ENCODE measurements around the gene SLC25A12.

SLC25A12 gene, protein sequence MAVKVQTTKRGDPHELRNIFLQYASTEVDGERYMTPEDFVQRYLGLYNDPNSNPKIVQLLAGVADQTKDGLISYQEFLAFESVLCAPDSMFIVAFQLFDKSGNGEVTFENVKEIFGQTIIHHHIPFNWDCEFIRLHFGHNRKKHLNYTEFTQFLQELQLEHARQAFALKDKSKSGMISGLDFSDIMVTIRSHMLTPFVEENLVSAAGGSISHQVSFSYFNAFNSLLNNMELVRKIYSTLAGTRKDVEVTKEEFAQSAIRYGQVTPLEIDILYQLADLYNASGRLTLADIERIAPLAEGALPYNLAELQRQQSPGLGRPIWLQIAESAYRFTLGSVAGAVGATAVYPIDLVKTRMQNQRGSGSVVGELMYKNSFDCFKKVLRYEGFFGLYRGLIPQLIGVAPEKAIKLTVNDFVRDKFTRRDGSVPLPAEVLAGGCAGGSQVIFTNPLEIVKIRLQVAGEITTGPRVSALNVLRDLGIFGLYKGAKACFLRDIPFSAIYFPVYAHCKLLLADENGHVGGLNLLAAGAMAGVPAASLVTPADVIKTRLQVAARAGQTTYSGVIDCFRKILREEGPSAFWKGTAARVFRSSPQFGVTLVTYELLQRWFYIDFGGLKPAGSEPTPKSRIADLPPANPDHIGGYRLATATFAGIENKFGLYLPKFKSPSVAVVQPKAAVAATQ

GRCh38 chr2:171893824-171894611 lies at the start of gene SLC25A12:
Gene SLC25A12, minus strand, starts transcription at chr2:171894244. Its CDS starts 30 bp downstream, at chr2:171894214.
- Mint-ChIP-seq H3K27ac (peak within 1 kb of the TSS; percentile 93), H3K4me1 (peaks cover 52% of the 10 kb centered on the region), H3K27me3 (no peaks in the 10 kb centered on the region), H3K9me3 (no peaks in the 10 kb centered on the region), H3K4me3 (peak within 1 kb of the TSS; percentile 93), H3K36me3 (peaks cover 12% of the 10 kb centered on the region)

- peaks cover 8% of the 10 kb centered on the region for H3K36me3 Mint-ChIP-seq
- H3K4me3 Mint-ChIP-seq, result no peak overlapping the region
- H3K9me3 Mint-ChIP-seq, result no peaks in the 10 kb centered on the region
- H3K27ac Mint-ChIP-seq, result no peak overlapping the region
- no peaks in the 10 kb centered on the region for H3K27me3 Mint-ChIP-seq
- H3K4me1 Mint-ChIP-seq, result peaks cover 47% of the 10 kb centered on the region
Measured at GRCh38 chr2:171941316-171941699, 47.3 kb upstream of the SLC25A12 start.

- no peak overlapping the region for H3K27ac Mint-ChIP-seq
- H3K4me1 Mint-ChIP-seq, result peaks cover 50% of the 10 kb centered on the region
- no peaks in the 10 kb centered on the region for H3K27me3 Mint-ChIP-seq
- peaks cover 10% of the 10 kb centered on the region for H3K36me3 Mint-ChIP-seq
- no peak overlapping the region for H3K4me3 Mint-ChIP-seq
- no peaks in the 10 kb centered on the region for H3K9me3 Mint-ChIP-seq
Measured at GRCh38 chr2:171939743-171940071, 45.7 kb upstream of the SLC25A12 start.

- Mint-ChIP-seq H3K4me1 (peaks cover 48% of the 10 kb centered on the region), H3K4me3 (no peak overlapping the region), H3K27ac (no peak overlapping the region), H3K9me3 (no peaks in the 10 kb centered on the region), H3K36me3 (peaks cover 12% of the 10 kb centered on the region), H3K27me3 (no peaks in the 10 kb centered on the region)
Measured at GRCh38 chr2:171939058-171939742, 45.2 kb upstream of the SLC25A12 start.

- no peak overlapping the region for H3K27ac Mint-ChIP-seq
- H3K4me1 Mint-ChIP-seq, result peaks cover 67% of the 10 kb centered on the region
- H3K36me3 Mint-ChIP-seq, result peaks cover 30% of the 10 kb centered on the region
- no peaks in the 10 kb centered on the region for H3K27me3 Mint-ChIP-seq
- H3K9me3 Mint-ChIP-seq, result no peaks in the 10 kb centered on the region
- H3K4me3 Mint-ChIP-seq, result peak overlapping the region; percentile 15
Measured at GRCh38 chr2:171930385-171930784, 36.3 kb upstream of the SLC25A12 start.

GRCh38 chr2:171924170-171924942 lies 30.3 kb upstream of the SLC25A12 start:
- no peaks in the 10 kb centered on the region for H3K27me3 Mint-ChIP-seq
- peaks cover 12% of the 10 kb centered on the region for H3K36me3 Mint-ChIP-seq
- H3K27ac Mint-ChIP-seq, result peak overlapping the region; percentile 47
- H3K9me3 Mint-ChIP-seq, result no peaks in the 10 kb centered on the region
- peak overlapping the region; percentile 96 for H3K4me3 Mint-ChIP-seq
- peaks cover 58% of the 10 kb centered on the region for H3K4me1 Mint-ChIP-seq

GRCh38 chr2:171923206-171923605 lies 29.2 kb upstream of the SLC25A12 start:
- H3K4me1 Mint-ChIP-seq, result peaks cover 46% of the 10 kb centered on the region
- no peaks in the 10 kb centered on the region for H3K27me3 Mint-ChIP-seq
- no peaks in the 10 kb centered on the region for H3K9me3 Mint-ChIP-seq

DNA sequence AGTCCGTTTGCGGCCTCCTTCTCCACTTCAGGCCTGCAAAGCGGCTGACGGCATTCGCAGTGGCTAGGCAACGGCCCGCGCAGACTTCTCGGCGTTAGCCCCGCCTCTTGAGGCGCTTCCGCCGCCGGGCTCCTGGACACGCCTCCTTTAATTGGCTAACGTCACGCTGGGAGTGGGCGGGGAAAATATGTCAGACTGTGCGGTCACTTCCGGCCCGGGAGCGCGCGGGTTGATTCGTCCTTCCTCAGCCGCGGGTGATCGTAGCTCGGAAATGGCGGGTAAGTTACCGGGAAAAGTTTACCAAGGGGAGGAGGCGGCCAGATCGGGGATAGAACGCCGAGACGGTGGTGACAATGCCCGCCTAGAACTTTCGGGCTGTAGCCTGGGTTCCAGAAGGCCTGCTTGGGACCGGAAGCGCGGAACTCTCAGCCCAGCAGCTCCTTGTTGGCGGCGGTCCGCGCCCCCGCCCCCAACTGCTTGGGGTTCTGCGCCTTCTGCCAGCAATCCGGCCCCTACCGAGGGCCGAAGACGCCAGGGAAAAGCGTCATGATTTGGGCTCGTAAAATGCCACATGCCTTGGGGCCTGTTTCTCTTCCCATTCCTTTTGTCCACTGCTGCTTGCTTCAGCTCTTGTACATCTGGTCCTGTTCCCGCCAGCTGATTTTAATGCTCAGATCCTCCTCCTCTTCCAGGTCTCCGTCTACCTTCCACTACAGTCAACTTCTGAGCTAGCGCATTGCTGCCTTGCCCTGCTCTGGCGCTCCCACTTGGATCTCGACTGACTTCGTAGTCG lies 28.4 kb upstream of the SLC25A12 start, which contains the start of gene HAT1:
HAT1 (plus strand) TSS at position 232 of the 793 bp plus-strand sequence; CDS start at position 272, 40 bp downstream.
- H3K9me3 Mint-ChIP-seq, result no peaks in the 10 kb centered on the region
- peak within 1 kb of the TSS; percentile 96 for H3K4me3 Mint-ChIP-seq
- H3K36me3 Mint-ChIP-seq, result peaks cover 7% of the 10 kb centered on the region
- peak within 1 kb of the TSS; percentile 99 for H3K27ac Mint-ChIP-seq
- peaks cover 43% of the 10 kb centered on the region for H3K4me1 Mint-ChIP-seq
- no peaks in the 10 kb centered on the region for H3K27me3 Mint-ChIP-seq

More at GRCh38 chr2:171923206-171923605, 29.2 kb upstream of the SLC25A12 start:
- H3K4me3 Mint-ChIP-seq, result peak overlapping the region; percentile 96
- peak overlapping the region; percentile 99 for H3K27ac Mint-ChIP-seq
- H3K36me3 Mint-ChIP-seq, result peaks cover 7% of the 10 kb centered on the region

- Mint-ChIP-seq H3K27me3 (no peaks in the 10 kb centered on the region), H3K4me3 (peak overlapping the region; percentile 96)
Measured at GRCh38 chr2:171921970-171922229, 27.9 kb upstream of the SLC25A12 start.

GRCh38 chr2:171919453-171919852 lies 25.4 kb upstream of the SLC25A12 start:
- Mint-ChIP-seq H3K27me3 (no peaks in the 10 kb centered on the region), H3K27ac (no peak overlapping the region), H3K36me3 (no peaks in the 10 kb centered on the region), H3K9me3 (no peaks in the 10 kb centered on the region), H3K4me3 (no peak overlapping the region), H3K4me1 (peaks cover 20% of the 10 kb centered on the region)

More at GRCh38 chr2:171921970-171922229, 27.9 kb upstream of the SLC25A12 start:
- Mint-ChIP-seq H3K9me3 (no peaks in the 10 kb centered on the region), H3K27ac (peak overlapping the region; percentile 99), H3K4me1 (peaks cover 38% of the 10 kb centered on the region), H3K36me3 (peaks cover 7% of the 10 kb centered on the region)

- H3K4me1 Mint-ChIP-seq, result no peaks in the 10 kb centered on the region
- no peaks in the 10 kb centered on the region for H3K9me3 Mint-ChIP-seq
- H3K27ac Mint-ChIP-seq, result no peak overlapping the region
- no peaks in the 10 kb centered on the region for H3K27me3 Mint-ChIP-seq
- no peak overlapping the region for H3K4me3 Mint-ChIP-seq
- no peaks in the 10 kb centered on the region for H3K36me3 Mint-ChIP-seq
Measured at GRCh38 chr2:171913517-171913916, 19.5 kb upstream of the SLC25A12 start.

DNA sequence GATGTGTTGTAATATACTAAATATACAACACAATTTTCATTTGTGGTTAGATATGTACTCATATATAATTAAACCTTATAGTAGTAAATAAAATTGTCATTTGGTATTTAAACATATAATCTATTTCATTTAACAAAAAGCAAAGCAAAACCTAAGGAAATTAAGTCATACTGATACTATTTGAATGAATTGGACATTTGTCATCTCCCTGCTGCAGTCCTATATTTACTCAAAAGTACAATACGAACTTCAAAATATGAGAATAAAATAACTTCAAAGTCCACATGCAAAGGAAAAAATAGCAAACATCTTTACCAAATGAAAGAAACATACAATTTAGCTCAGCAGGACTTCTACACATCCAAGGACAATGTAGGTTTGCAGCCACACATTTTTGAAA lies 16.4 kb upstream of the SLC25A12 start:
- Mint-ChIP-seq H3K4me3 (no peak overlapping the region), H3K4me1 (no peaks in the 10 kb centered on the region), H3K27ac (no peak overlapping the region), H3K36me3 (peaks cover 1% of the 10 kb centered on the region), H3K27me3 (no peaks in the 10 kb centered on the region), H3K9me3 (no peaks in the 10 kb centered on the region)

- Mint-ChIP-seq H3K9me3 (no peaks in the 10 kb centered on the region), H3K36me3 (peaks cover 1% of the 10 kb centered on the region), H3K27ac (no peak overlapping the region), H3K27me3 (peaks cover 1% of the 10 kb centered on the region), H3K4me3 (no peak overlapping the region), H3K4me1 (no peaks in the 10 kb centered on the region)
Measured at GRCh38 chr2:171909266-171909665, 15.2 kb upstream of the SLC25A12 start.

GRCh38 chr2:171908235-171908634 lies 14.2 kb upstream of the SLC25A12 start:
- H3K27ac Mint-ChIP-seq, result no peak overlapping the region
- H3K4me1 Mint-ChIP-seq, result no peaks in the 10 kb centered on the region
- H3K36me3 Mint-ChIP-seq, result peaks cover 1% of the 10 kb centered on the region
- no peak overlapping the region for H3K4me3 Mint-ChIP-seq
- H3K9me3 Mint-ChIP-seq, result no peaks in the 10 kb centered on the region
- peaks cover 1% of the 10 kb centered on the region for H3K27me3 Mint-ChIP-seq

Data from activated naive CD4-positive, alpha-beta T cell treated with anti-CD3 and anti-CD28 coated beads, Interleukin-2, amount 50 U/mL, for 24 hours (primary cell).